H1 (cell line): Measurements from ENCODE around the gene FAM168B. TPM values are rescaled to one million over a fixed set of nuclear protein-coding genes. Genes with fewer than 3 reads are reported as not detected.

ENCODE experiments used
- CTCF ChIA-PET: fragments of 300-600 bp; sonication (Branson Sonifier 250); formaldehyde crosslinking; loops from one replicate; lab custom pipeline; 2021; ENCODE audit not compliant: partially characterized antibody; lab: Charles Lee
- POLR2A ChIA-PET: fragments of 300-600 bp; sonication (Branson Sonifier 250); formaldehyde crosslinking; loops from one replicate; lab custom pipeline; 2021; ENCODE audit warnings: inconsistent platforms; ENCODE audit not compliant: partially characterized antibody; lab: Charles Lee
- DNase-seq, 2 experiments: peaks; one replicate each; pipeline versions ENCODE4 v3.0.0 to v3.0.0-alpha.2; 2010 to 2022; ENCODE audit warnings: low spot score in 2 of 2, low read depth in 1 of 2, mixed read lengths in 1 of 2
- FAIRE-seq: peaks from 2 replicates; lab custom pipeline; 2011; peaks lifted over from hg19 to GRCh38; lab: Jason Lieb, UNC
- H2AFZ ChIP-seq: 2 replicates; pipeline ENCODE4 v1.8.1; 2012; ENCODE audit warnings: low read length, inconsistent platforms
- H2AK5ac ChIP-seq: 2 replicates; pipeline ENCODE4 v1.6.1; 2013; ENCODE audit warnings: low read depth, low read length
- H2BK120ac ChIP-seq: replicated peaks from 2 replicates; pipeline ENCODE3; 2013; ENCODE audit warnings: low read depth, low read length, inconsistent platforms
- H2BK12ac ChIP-seq: 2 replicates; pipeline ENCODE4 v1.6.1; 2013; ENCODE audit warnings: low read depth, low read length
- H2BK15ac ChIP-seq: 2 replicates; pipeline ENCODE4 v1.6.1; 2013; ENCODE audit warnings: low read length
- H2BK20ac ChIP-seq: 2 replicates; pipeline ENCODE4 v1.6.1; 2013; ENCODE audit warnings: low read length
- H2BK5ac ChIP-seq: 2 replicates; pipeline ENCODE4 v1.6.1; 2013; ENCODE audit warnings: low read depth, low read length
- H3K14ac ChIP-seq: 2 replicates; pipeline ENCODE4 v1.6.1; 2013; ENCODE audit warnings: inconsistent platforms; ENCODE audit not compliant: insufficient read length
- H3K18ac ChIP-seq: 2 replicates; pipeline ENCODE4 v1.6.1; 2013; ENCODE audit warnings: low read length; ENCODE audit errors: extremely low read depth
- H3K23ac ChIP-seq: 2 replicates; pipeline ENCODE4 v1.6.1; 2013; ENCODE audit warnings: inconsistent platforms; ENCODE audit not compliant: insufficient read length
- H3K23me2 ChIP-seq: 2 replicates; pipeline ENCODE4 v1.6.1; 2013; ENCODE audit warnings: low read depth, low read length
- H3K27ac ChIP-seq: 2 replicates; pipeline ENCODE4 v1.6.1; 2011; ENCODE audit warnings: low read depth, low read length, inconsistent platforms
- H3K27me3 ChIP-seq, 4 experiments: replicated peaks in 1 of 4; 1 replicate in 1 of 4; 2 replicates in 3 of 4; pipeline versions ENCODE4 v1.6.1 to v1.8.1; 2011 to 2013; ENCODE audit warnings: low read length in 3 of 4, mild to moderate bottlenecking in 3 of 4, inconsistent platforms in 2 of 4, mixed read lengths in 2 of 4, moderate library complexity in 1 of 4; ENCODE audit not compliant: control insufficient read depth in 3 of 4, insufficient read depth in 3 of 4; ENCODE audit errors: extremely low read depth in 1 of 4
- H3K36me3 ChIP-seq, 4 experiments: 2 replicates each; pipeline versions ENCODE4 v1.6.1 to v1.8.1; 2011 to 2013; ENCODE audit warnings: mild to moderate bottlenecking in 4 of 4, low read length in 3 of 4, moderate library complexity in 2 of 4, control low read depth in 1 of 4, inconsistent platforms in 1 of 4; ENCODE audit not compliant: insufficient read depth in 4 of 4, control insufficient read depth in 2 of 4
- H3K4ac ChIP-seq: replicated peaks from 2 replicates; pipeline ENCODE3; 2013; ENCODE audit warnings: low read length, low read depth, mixed read lengths, inconsistent platforms; ENCODE audit not compliant: insufficient read length
- H3K4me1 ChIP-seq, 4 experiments: replicated peaks in 1 of 4; 1 replicate in 1 of 4; 2 replicates in 3 of 4; pipeline versions ENCODE4 v1.6.1 to v1.8.1; 2011 to 2013; ENCODE audit warnings: low read length in 3 of 4, inconsistent platforms in 2 of 4, mixed read lengths in 1 of 4; ENCODE audit not compliant: insufficient read depth in 4 of 4, control insufficient read depth in 3 of 4
- H3K4me2 ChIP-seq, 2 experiments: 2 replicates each; pipeline versions ENCODE4 v1.6.1 to v1.8.1; 2011 to 2013; ENCODE audit warnings: low read depth in 2 of 2, low read length in 2 of 2, control low read depth in 1 of 2, inconsistent platforms in 1 of 2, mild to moderate bottlenecking in 1 of 2; ENCODE audit not compliant: insufficient read depth in 1 of 2
- H3K4me3 ChIP-seq, 4 experiments: fragments of 200-600, 300-600 bp in 1 of 4; sonication (generic), shearing (Covaris generic), sonication (Bioruptor Twin) in 1 of 4; 2 replicates each; pipeline versions ENCODE4 v1.5.1 to v1.8.1; 2011 to 2016; ENCODE audit warnings: low read length in 4 of 4, low read depth in 3 of 4, control low read depth in 2 of 4, inconsistent platforms in 2 of 4, mild to moderate bottlenecking in 2 of 4, mixed read lengths in 1 of 4, moderate library complexity in 1 of 4; ENCODE audit not compliant: insufficient read depth in 2 of 4; ENCODE audit errors: extremely low read depth in 1 of 4
- H3K56ac ChIP-seq: replicated peaks from 2 replicates; pipeline ENCODE3; 2013; ENCODE audit warnings: low read depth, mild to moderate bottlenecking, mixed read lengths, low read length, inconsistent platforms; ENCODE audit not compliant: insufficient read length
- H3K79me1 ChIP-seq: 2 replicates; pipeline ENCODE4 v1.6.1; 2013; ENCODE audit warnings: low read depth, low read length, control low read depth
- H3K79me2 ChIP-seq, 2 experiments: 2 replicates each; pipeline versions ENCODE4 v1.6.1 to v1.8.1; 2012 to 2013; ENCODE audit warnings: low read length in 2 of 2, mild to moderate bottlenecking in 2 of 2, inconsistent platforms in 1 of 2; ENCODE audit not compliant: insufficient read depth in 2 of 2, control insufficient read depth in 1 of 2
- H3K9ac ChIP-seq, 4 experiments: replicated peaks in 1 of 4; 1 replicate in 1 of 4; 2 replicates in 3 of 4; pipeline versions ENCODE4 v1.6.1 to v1.8.1; 2011 to 2013; ENCODE audit warnings: low read depth in 3 of 4, low read length in 3 of 4, control low read depth in 2 of 4, mild to moderate bottlenecking in 2 of 4, moderate library complexity in 2 of 4, inconsistent platforms in 1 of 4; ENCODE audit errors: extremely low read depth in 1 of 4
- H3K9me3 ChIP-seq, 2 experiments: 2 replicates each; pipeline versions ENCODE4 v1.6.1 to v1.8.1; 2012 to 2013; ENCODE audit warnings: mild to moderate bottlenecking in 2 of 2, moderate library complexity in 2 of 2, control low read depth in 1 of 2, inconsistent platforms in 1 of 2, low read depth in 1 of 2, low read length in 1 of 2, mixed read lengths in 1 of 2; ENCODE audit not compliant: insufficient read depth in 2 of 2
- H4K20me1 ChIP-seq, 2 experiments: replicated peaks in 1 of 2; 2 replicates each; pipeline versions ENCODE3 to v1.8.1; 2011 to 2013; ENCODE audit warnings: inconsistent platforms in 2 of 2, low read length in 2 of 2, mild to moderate bottlenecking in 1 of 2; ENCODE audit not compliant: insufficient read depth in 2 of 2, control insufficient read depth in 1 of 2
- H4K5ac ChIP-seq: 2 replicates; pipeline ENCODE4 v1.6.1; 2013; ENCODE audit warnings: low read length, low read depth, mixed read lengths, inconsistent platforms; ENCODE audit not compliant: insufficient read length
- H4K8ac ChIP-seq: 2 replicates; pipeline ENCODE4 v1.8.0; 2013; ENCODE audit warnings: mild to moderate bottlenecking, moderate library complexity, low read length, inconsistent platforms; ENCODE audit not compliant: insufficient read depth; ENCODE audit errors: extremely low read depth
- H4K91ac ChIP-seq: replicated peaks from 2 replicates; pipeline ENCODE3; 2013; ENCODE audit warnings: low read length, mixed read lengths, inconsistent platforms; ENCODE audit not compliant: insufficient read length
- ASH2L ChIP-seq: fragments of 200-600, 300-600 bp; sonication (generic); IDR thresholded peaks from one replicate; pipeline ENCODE4 v1.7.1; 2017; ENCODE audit warnings: low read length
- CBX8 ChIP-seq: fragments of 300-800, 300-1000 bp; sonication (generic); IDR thresholded peaks from 2 replicates; pipeline ENCODE4 v1.7.1; 2016; ENCODE audit warnings: low read depth, low read length, borderline replicate concordance
- CREB1 ChIP-seq: IDR thresholded peaks from 2 replicates; pipeline ENCODE4 v1.6.1; 2012; ENCODE audit warnings: inconsistent platforms
- EZH2 ChIP-seq: fragments of 200-600 bp; sonication (generic); IDR thresholded peaks from 2 replicates; pipeline ENCODE4 v1.7.1; 2012; ENCODE audit warnings: low read depth, mild to moderate bottlenecking, moderate library complexity, low read length, inconsistent platforms; ENCODE audit not compliant: severe bottlenecking
- SAP30 ChIP-seq: fragments of 300-600 bp; sonication (generic); IDR thresholded peaks from 2 replicates; pipeline ENCODE4 v1.7.1; 2012; ENCODE audit warnings: low read length, moderate library complexity, mild to moderate bottlenecking, inconsistent platforms; ENCODE audit not compliant: insufficient read depth, insufficient replicate concordance
- SIX5 ChIP-seq: IDR thresholded peaks from 2 replicates; pipeline ENCODE4 v1.6.1; 2011; ENCODE audit warnings: mild to moderate bottlenecking, low read depth, low read length
- SUZ12 ChIP-seq: fragments of 200-600 bp; sonication (generic); IDR thresholded peaks from 2 replicates; pipeline ENCODE4 v1.6.1; 2012; ENCODE audit warnings: mild to moderate bottlenecking, inconsistent platforms, low read length, moderate library complexity, mixed read lengths
- TBP ChIP-seq: IDR thresholded peaks from 2 replicates; pipeline ENCODE4 v1.6.1; 2011; ENCODE audit warnings: low read depth, low read length, improper control_type of control experiment
- TEAD4 ChIP-seq: IDR thresholded peaks from 2 replicates; pipeline ENCODE4 v1.6.1; 2012; ENCODE audit warnings: low read depth, low read length, inconsistent platforms, mixed read lengths
- YY1 ChIP-seq: IDR thresholded peaks from 2 replicates; pipeline ENCODE4 v1.6.1; 2011; ENCODE audit warnings: low read depth, mild to moderate bottlenecking, low read length
- WGBS, 2 experiments: shearing (Covaris generic) in 1 of 2; methylation state at CpG; one replicate each; pipeline versions ENCODE4 v1.1.6 to v1.1.7; 2013 to 2015; ENCODE audit warnings: low lambda C conversion rate in 2 of 2, mixed read lengths in 2 of 2, inconsistent platforms in 1 of 2, low coverage in 1 of 2, missing lambda C conversion rate in 1 of 2; ENCODE audit not compliant: insufficient replicate concordance in 2 of 2, insufficient coverage in 1 of 2, insufficient read length in 1 of 2; ENCODE audit errors: extremely low coverage in 1 of 2, missing lambda C conversion rate in 1 of 2; 5-methylcytosine and 5-hydroxymethylcytosine counted together
- polyA plus RNA-seq, 7 experiments: library from polyadenylated mRNA; depleted of rRNA in 3 of 7; stranded (reverse) in 5 of 7; unstranded in 2 of 7; fragments of >200 nt in 5 of 7; fragments of 200-250 nt in 2 of 7; gene quantifications; 1 replicate in 5 of 7; 2 replicates in 1 of 7; 4 replicates in 1 of 7; pipeline versions ENCODE4 v1.2.1 to v1.2.3, GENCODE V29; 2011 to 2013; ENCODE audit warnings: missing spikeins in 2 of 7, mixed read lengths in 2 of 7
- total RNA-seq: library from RNA; stranded (reverse); fragmentation: NEBNext Ultra II Directional; extraction: Animal tissue kit (Norgen Biotek cat#: 25700); gene quantifications from 2 replicates; pipeline ENCODE4 v1.2.1, GENCODE V29; 2021

The FAM168B gene
- total and polyA plus RNA-seq, 2 of the 8 experiments (the other 6 are each of a cell fraction or from before 2014, with no cell fraction given): 61.9 to 123 TPM

DNA sequence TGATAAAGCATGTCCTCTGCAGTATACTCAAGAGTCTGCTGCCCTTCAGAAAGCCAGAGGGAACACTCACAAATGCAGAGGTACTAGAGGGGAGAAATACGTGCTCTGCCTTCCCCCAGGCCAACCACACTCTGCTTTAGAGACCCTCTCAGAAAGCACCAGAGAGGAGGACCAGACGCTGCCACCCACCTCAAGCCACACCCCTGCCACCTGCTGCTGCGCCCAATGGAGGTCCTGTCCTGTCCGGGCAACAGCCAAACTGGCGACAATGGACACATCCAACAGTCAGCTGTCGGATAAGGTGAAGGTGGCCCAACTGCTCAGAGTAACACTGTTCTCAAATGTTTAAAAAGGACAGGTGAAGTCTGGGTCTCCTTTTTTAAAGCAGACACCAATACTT, 44.6 kb downstream of the FAM168B start:
- no peak overlapping the region for H2BK12ac ChIP-seq
- H4K20me1 ChIP-seq: peaks cover 11 to 33% of the 10 kb centered on the region in 2 experiments
- H2AK5ac ChIP-seq: no peak overlapping the region
- no peak overlapping the region for H3K4me2 ChIP-seq
- H3K79me1 ChIP-seq: peaks cover 4% of the 10 kb centered on the region; the same call in 1 of the 2 replicates
- H3K56ac ChIP-seq: no peak overlapping the region
- no peak for FAIRE-seq
- no peak overlapping the region for H3K23ac ChIP-seq
- H3K27ac ChIP-seq: no peak overlapping the region
- 85% methylated on average over 6 of the region's 6 CpGs; no CpG with 5 or more reads in 1 of the 2 experiments for WGBS, 2 experiments
- no peak overlapping the region for H2BK15ac ChIP-seq
- no peak overlapping the region for H3K14ac ChIP-seq
- no peak for DNase-seq
- H3K79me2 ChIP-seq: peaks cover 0 to 8% of the 10 kb centered on the region in 2 experiments; a peak in 2 of 4 replicates
- no peaks in the 10 kb centered on the region for H3K27me3 ChIP-seq
- no peak overlapping the region for H4K91ac ChIP-seq
- H3K4ac ChIP-seq: no peak overlapping the region
- no peak overlapping the region for H2AFZ ChIP-seq
- peaks cover 12 to 60% (median 40%) of the 10 kb centered on the region in 4 experiments; a peak in 7 of 8 replicates for H3K36me3 ChIP-seq
- POLR2A ChIA-PET: interaction anchor here (4.0 kb wide), 1 partner anchor 44 kb away, joined by 13 read pairs; the partner anchor contains the start of gene FAM168B
- CTCF ChIA-PET: no interaction called here
- no peak overlapping the region for H2BK120ac ChIP-seq
- H3K9me3 ChIP-seq: no peaks in the 10 kb centered on the region
- H2BK20ac ChIP-seq: no peak overlapping the region
- TF ChIP-seq SAP30: no peak
- TF ChIP-seq TBP: no peak
- TF ChIP-seq CREB1: no peak
- no peak for TF ChIP-seq SUZ12
- TF ChIP-seq EZH2: no peak
- TF ChIP-seq TEAD4: no peak
- TF ChIP-seq CBX8: no peak
- TF ChIP-seq YY1: no peak
- TF ChIP-seq SIX5: no peak
- no peak for TF ChIP-seq ASH2L
- no peak overlapping the region for H4K8ac ChIP-seq
- peaks cover 0 to 5% (median 0%) of the 10 kb centered on the region in 4 experiments; a peak in 3 of 7 replicates for H3K4me1 ChIP-seq
- no peak overlapping the region for H4K5ac ChIP-seq
- H2BK5ac ChIP-seq: no peak overlapping the region
- no peak overlapping the region for H3K18ac ChIP-seq
- H3K4me3 ChIP-seq: no peak overlapping the region
- no peaks in the 10 kb centered on the region for H3K23me2 ChIP-seq
- no peak overlapping the region for H3K9ac ChIP-seq
